GM15510 (cell line): ENCODE measurements around the gene SLC25A46.

ENCODE experiments used
- POLR2A ChIP-seq: IDR thresholded peaks from 3 replicates; pipeline ENCODE4 v1.6.1; 2011; ENCODE audit warnings: borderline replicate concordance; ENCODE audit not compliant: insufficient read length; ENCODE audit errors: extremely low read depth

Gene SLC25A46

DNA sequence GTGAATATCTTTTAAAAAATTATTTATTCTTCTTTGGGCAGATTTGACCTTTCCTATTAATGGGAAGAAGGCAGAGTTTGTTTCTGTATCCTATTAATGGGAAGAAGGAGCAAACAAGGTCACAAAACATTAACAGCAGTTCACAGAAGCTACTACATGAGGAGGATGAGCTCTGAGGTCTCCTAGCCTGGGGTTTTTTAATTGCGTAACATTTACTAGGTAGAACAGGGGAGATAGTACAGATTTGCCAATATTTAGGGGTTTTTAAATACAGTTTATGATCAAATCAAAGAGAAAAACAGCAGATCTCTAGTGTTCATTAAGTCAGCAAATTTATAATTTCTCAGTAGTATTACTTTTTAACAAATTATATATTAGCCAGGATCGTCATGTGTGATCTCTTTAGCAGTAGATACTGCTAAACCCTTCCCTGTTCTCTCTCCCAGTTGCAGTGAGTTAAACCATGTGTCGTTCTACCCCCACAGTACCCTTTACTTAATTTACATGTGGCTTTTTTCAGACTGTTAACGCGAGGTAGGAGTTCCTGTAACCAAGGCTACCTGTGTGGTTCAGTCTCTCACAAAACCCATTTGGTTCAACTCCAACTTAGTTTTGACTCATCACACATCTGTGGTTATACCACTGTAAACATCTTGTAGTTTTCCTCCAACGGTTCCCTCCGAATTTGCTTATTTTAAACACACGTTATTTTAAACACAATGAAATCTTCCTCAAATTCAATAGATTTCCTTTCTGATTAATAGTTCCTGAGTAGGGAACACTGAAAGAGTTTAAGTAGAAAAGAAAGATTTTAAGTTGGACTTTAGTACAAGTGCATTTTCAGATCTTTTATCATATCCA, 13.3 kb downstream of the SLC25A46 start:
- TF ChIP-seq POLR2A, result no peak

DNA sequence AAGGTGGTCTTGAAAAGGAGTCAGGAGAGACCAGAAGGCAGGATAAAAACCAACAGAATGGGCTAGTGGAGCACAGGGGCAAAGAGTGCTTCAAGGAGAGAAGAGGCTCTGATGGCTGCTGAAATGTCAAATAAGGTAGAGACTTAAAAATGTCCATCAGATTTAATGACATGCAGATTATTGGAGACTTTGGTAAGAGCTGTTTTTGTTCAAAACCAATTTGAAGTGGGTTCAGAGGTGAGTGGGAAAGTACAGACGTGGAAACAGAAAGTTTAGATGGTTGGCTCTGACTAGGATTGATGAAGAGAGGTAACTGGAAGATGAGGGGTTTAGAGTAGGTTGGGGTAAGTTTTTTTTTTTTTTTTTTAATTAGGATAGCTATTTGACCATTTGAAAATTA, 14.1 kb downstream of the SLC25A46 start:
- TF ChIP-seq POLR2A, result no peak

DNA sequence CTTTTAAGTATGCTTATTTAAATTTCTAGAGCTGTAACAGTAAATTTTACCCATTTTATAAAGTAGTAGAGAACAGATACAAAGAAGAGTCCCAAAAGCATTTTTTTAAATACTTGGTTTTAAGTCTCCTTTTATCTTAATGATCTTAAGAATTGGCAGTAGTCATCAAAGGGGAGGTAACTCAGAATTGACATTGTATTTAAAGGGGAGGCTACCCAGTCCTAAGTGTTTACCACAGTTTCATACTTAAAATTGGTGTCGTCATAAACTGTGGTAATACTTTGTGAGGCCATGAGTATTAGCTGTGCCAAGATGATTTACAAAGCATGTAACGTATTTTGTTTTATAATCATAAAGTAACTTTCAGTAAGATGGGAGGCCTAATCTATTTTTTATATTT, 14.8 kb downstream of the SLC25A46 start:
- no peak for TF ChIP-seq POLR2A

- no peak for TF ChIP-seq POLR2A
These were observed 15.4 kb downstream of the SLC25A46 start for GRCh38 chr5:110754181-110754580.

DNA sequence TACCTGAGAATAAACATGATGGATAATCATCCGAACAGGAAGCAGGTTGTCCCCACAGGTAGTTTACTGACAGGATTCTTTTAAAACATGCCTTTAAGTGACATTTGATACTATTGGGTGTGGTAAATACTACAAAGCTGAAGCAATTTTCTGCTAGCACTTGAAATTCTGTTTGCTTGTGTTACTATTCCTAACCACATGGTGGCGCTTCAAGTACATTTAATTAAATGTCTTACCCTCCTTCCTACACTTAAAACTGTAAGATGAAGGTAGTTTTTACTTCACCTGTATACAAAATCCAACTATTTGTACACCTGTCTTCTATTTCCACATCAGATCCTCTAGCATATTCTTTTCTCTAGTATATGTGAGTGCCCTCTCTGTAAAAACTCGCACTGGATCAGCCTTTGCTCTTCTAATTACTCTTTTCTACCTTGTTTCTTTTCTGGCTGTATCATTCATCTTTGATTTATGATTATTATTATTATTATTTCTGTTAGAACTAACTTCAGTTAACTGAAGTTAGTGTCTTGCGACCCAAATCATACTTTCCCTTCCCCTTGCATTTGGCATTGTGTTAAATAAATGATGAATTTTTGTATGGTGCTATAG, 18.4 kb downstream of the SLC25A46 start:
- TF ChIP-seq POLR2A, result no peak

DNA sequence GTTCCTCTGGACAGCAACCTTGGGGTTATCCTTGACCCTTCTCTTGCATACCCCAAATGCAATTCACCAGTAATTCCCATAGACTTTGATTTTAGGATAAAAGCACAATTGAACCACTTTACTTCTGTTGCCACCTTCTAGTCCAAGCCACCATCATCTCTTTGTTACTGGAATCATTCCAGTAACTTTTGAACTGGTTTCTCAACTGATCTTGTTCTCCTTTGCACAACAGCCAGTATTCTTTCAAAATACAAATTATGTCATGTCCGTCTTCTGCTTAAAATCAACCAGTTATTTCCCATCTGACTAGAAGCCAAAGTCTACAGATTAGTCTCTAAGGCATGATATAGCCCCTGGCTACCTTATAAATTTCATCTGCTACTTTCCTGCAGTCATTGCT, 21.4 kb downstream of the SLC25A46 start:
- no peak for TF ChIP-seq POLR2A

- TF ChIP-seq POLR2A, result no peak
These were observed 29.5 kb downstream of the SLC25A46 start for GRCh38 chr5:110768138-110768860.

DNA sequence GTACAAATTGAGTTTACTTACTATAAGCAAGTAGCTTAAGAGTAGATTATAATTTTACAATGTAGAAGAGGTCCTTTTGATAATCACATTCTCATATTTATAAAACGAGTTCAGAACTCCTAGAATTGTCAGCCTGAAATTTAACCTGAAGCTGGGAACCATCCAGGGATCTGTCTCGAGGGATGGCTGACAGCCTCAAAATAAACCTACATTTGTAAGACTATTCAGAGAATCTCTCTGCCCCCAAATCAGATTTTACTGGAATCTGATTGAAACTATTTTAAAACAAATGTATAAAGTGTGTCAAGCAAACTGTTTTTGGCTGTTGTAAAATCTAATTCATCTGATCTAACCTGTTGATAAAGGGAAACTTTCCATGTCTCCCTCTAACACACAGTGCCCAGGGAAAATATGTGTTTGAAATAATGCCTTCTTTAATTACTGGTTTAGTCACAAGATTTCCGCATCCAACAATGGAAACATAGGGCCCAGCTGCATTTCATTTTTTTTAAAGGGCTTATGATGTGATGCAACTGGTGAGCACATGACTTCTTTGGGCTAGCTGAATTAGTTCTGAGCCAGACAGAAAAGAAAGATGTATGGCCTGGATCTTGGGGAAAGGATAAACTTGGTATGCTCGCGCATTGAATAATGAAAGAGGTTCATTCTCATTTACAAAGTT, 30.3 kb downstream of the SLC25A46 start:
- no peak for TF ChIP-seq POLR2A

DNA sequence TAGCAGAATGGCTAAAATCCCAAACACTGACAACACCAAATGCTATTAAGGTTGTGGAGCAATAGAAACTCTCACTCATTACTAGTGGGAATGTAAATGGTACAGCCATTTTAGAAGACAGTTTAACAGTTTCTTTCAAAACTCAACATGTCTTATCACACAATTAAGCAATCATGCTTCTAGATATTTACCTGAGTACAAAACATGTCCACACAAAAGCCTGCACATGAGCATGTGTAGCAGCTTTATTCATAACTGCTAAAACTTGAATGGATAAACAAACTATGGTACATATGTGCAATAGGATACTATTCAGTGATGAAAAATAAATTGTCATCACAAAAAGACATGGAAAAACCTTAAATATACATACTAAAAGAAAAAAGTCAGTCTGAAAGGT, 31.5 kb downstream of the SLC25A46 start:
- TF ChIP-seq POLR2A, result no peak

- TF ChIP-seq POLR2A, result no peak
These were observed 46.1 kb downstream of the SLC25A46 start for GRCh38 chr5:110784901-110785300.

GRCh38 chr5:110785356-110785755, 46.5 kb downstream of the SLC25A46 start:
- no peak for TF ChIP-seq POLR2A

- TF ChIP-seq POLR2A, result no peak
These were observed 51.9 kb downstream of the SLC25A46 start for GRCh38 chr5:110790673-110791072.

GRCh38 chr5:110802998-110803397, 64.2 kb downstream of the SLC25A46 start:
- no peak for TF ChIP-seq POLR2A

GRCh38 chr5:110803467-110804326, 64.9 kb downstream of the SLC25A46 start:
- no peak for TF ChIP-seq POLR2A
